ENCODE measurements around the gene CCDC185. TPM values are rescaled to one million over a fixed set of nuclear protein-coding genes. Genes with fewer than 3 reads are reported as not detected.

The CCDC185 gene
- not detected for total RNA-seq (2013)
- polyA plus RNA-seq = not detected
- not detected in 2 replicates for polyA minus RNA-seq
- 0 to 0.92 (median 0) reads per million in 11 experiments for total RNA-seq

DNA sequence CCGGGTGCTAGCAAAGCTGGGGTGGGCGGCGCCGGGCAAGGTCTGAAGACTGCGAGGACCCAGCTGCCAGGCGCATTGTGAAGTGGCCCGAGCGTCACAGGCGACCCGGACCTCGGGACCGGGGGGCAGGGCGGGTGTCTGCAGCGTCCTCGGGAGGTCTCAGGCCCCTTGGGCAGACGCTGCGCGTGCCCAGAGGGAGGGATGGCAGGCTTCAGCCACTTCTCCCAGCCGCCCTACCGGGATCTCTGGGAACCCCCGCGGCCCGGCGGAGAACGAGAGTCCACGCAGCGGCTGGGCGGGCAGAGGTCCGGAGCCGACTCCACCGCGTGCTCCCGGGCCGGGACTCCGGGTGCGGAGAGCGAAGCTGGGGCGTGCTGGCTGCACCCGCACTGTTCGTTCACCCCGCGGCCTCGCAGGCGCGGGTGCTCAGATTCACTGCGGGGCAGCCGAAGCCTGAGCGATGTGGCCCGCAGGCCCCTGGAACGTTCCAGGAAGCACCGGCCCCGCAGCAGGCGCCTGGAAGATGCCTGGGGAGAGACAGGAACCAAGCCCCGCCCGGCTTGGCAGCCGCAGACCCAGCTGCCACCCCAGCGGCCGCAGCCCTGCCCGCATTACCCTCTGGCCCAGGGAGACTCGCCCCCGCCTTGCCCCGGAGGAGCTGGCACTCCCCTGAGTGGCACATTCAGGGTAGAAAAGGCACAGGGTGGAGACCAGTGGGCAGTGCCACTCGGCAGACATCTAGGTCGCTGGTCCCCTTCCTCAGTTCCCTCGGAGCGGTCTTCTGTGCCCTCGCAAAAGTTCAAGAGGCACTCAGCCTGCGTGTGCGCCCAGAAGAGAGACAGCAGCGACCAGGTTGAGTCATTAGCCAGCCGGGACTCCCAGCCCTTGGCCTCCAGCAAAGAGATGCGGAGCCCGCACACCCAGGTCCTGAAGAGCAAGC, at the start of gene CCDC185:
Gene CCDC185, plus strand, starts transcription at position 141 of the 940 bp plus-strand sequence. Its CDS starts 61 bp downstream, at position 202.
- H3K36me3 Mint-ChIP-seq = no peaks in the 10 kb centered on the region
- no peak within 1 kb of the TSS for H3K4me2 ChIP-seq (replicated peaks; ENCODE audit: extremely low read depth, low read length, poor library complexity, severe bottlenecking)
- H4K20me1 ChIP-seq (ENCODE audit: insufficient read depth, low read length) = no peaks in the 10 kb centered on the region
- H3K9ac ChIP-seq (ENCODE audit: insufficient read depth, low read length, poor library complexity, severe bottlenecking) = no peak within 1 kb of the TSS
- H3K27ac ChIP-seq (ENCODE audit: low read depth in 1 of 2, low read length in 2 of 2) = no peak within 1 kb of the TSS
- no peaks in the 10 kb centered on the region for H3K79me2 ChIP-seq (ENCODE audit: insufficient read depth, low read length)
- H3K4me3 Mint-ChIP-seq = peak within 1 kb of the TSS in 1 of 2 donors; percentile 46
- H3K9me3 ChIP-seq (replicated peaks in 1 of 2; ENCODE audit: control insufficient read depth in 1 of 2, insufficient read depth in 1 of 2, low read length in 2 of 2) = peaks cover 0 to 13% of the 10 kb centered on the region in 2 donors
- no peaks in the 10 kb centered on the region for H3K4me1 Mint-ChIP-seq
- H3K9me3 Mint-ChIP-seq = peaks cover 2 to 24% (median 11%) of the 10 kb centered on the region in 7 donors
- no peak within 1 kb of the TSS for H3K4me3 ChIP-seq (replicated peaks in 1 of 3; ENCODE audit: low read depth in 2 of 3, low read length in 3 of 3)
- H3K36me3 ChIP-seq (replicated peaks in 1 of 2; ENCODE audit: control insufficient read depth in 1 of 2, insufficient read depth in 2 of 2, low read length in 2 of 2) = no peaks in the 10 kb centered on the region
- no peak within 1 kb of the TSS for H3K27ac Mint-ChIP-seq
- H3K27me3 Mint-ChIP-seq (ENCODE audit: low read depth in 3 of 3) = peaks cover 39 to 53% (median 46%) of the 10 kb centered on the region in 3 donors
- intact Hi-C loops (cut with micrococcal nuclease) = no loop called here
- TF ChIP-seq, protein P1, sequence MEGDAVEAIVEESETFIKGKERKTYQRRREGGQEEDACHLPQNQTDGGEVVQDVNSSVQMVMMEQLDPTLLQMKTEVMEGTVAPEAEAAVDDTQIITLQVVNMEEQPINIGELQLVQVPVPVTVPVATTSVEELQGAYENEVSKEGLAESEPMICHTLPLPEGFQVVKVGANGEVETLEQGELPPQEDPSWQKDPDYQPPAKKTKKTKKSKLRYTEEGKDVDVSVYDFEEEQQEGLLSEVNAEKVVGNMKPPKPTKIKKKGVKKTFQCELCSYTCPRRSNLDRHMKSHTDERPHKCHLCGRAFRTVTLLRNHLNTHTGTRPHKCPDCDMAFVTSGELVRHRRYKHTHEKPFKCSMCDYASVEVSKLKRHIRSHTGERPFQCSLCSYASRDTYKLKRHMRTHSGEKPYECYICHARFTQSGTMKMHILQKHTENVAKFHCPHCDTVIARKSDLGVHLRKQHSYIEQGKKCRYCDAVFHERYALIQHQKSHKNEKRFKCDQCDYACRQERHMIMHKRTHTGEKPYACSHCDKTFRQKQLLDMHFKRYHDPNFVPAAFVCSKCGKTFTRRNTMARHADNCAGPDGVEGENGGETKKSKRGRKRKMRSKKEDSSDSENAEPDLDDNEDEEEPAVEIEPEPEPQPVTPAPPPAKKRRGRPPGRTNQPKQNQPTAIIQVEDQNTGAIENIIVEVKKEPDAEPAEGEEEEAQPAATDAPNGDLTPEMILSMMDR (IDR thresholded peaks at IDR 0.05) = no peak
- no peak within 1 kb of the TSS for H2AFZ ChIP-seq (ENCODE audit: insufficient read depth, low read depth, low read length, poor library complexity, severe bottlenecking)
- 18% methylated on average over 73 of the region's 73 CpGs for WGBS (ENCODE audit: insufficient coverage)
- DNase-seq = no peak
- H3K27me3 ChIP-seq (ENCODE audit: control insufficient read depth in 2 of 2, insufficient read depth in 2 of 2, low read length in 2 of 2) = peaks cover 18 to 40% of the 10 kb centered on the region in 2 donors
- no peaks in the 10 kb centered on the region for H3K4me1 ChIP-seq (ENCODE audit: control insufficient read depth in 1 of 2, insufficient read depth in 2 of 2, low read length in 2 of 2)

DNA sequence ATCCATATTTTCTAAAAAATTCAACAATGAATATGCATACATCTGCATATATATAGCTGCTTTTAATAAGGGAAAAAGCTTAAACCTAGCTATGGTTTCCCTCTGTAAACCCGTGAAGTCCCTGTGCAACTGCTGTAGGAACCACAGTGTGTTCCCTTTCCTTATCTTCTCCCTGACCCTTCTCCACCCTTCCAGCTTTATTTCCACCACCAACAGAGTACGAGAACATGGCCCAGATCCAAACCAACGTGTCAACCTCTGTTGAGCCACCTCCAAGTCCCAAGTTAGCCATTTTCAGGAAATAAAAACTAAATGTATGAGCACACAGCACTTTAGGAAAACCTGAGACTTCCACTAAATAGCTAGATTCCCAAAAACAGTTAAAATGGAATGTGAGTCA, 49.5 kb upstream of the CCDC185 start:
- Histone ChIP-seq H3K9ac (ENCODE audit: insufficient read depth, low read length, poor library complexity, severe bottlenecking) (no peak overlapping the region), H3K4me3 (replicated peaks in 1 of 3; ENCODE audit: low read depth in 2 of 3, low read length in 3 of 3) (no peak overlapping the region), H3K27me3 (ENCODE audit: control insufficient read depth in 2 of 2, insufficient read depth in 2 of 2, low read length in 2 of 2) (no peaks in the 10 kb centered on the region), H3K27ac (ENCODE audit: low read depth in 1 of 2, low read length in 2 of 2) (no peak overlapping the region), H3K4me2 (replicated peaks; ENCODE audit: extremely low read depth, low read length, poor library complexity, severe bottlenecking) (no peak overlapping the region), H4K20me1 (ENCODE audit: insufficient read depth, low read length) (no peaks in the 10 kb centered on the region), H3K4me1 (ENCODE audit: control insufficient read depth in 1 of 2, insufficient read depth in 2 of 2, low read length in 2 of 2) (no peaks in the 10 kb centered on the region), H3K36me3 (replicated peaks in 1 of 2; ENCODE audit: control insufficient read depth in 1 of 2, insufficient read depth in 2 of 2, low read length in 2 of 2) (no peaks in the 10 kb centered on the region), H3K9me3 (replicated peaks in 1 of 2; ENCODE audit: control insufficient read depth in 1 of 2, insufficient read depth in 1 of 2, low read length in 2 of 2) (no peaks in the 10 kb centered on the region), H3K79me2 (ENCODE audit: insufficient read depth, low read length) (no peaks in the 10 kb centered on the region), H2AFZ (ENCODE audit: insufficient read depth, low read depth, low read length, poor library complexity, severe bottlenecking) (no peak overlapping the region)
- peaks cover 3 to 7% (median 5%) of the 10 kb centered on the region in 3 donors for H3K27me3 Mint-ChIP-seq (ENCODE audit: low read depth in 3 of 3)
- H3K9me3 Mint-ChIP-seq = no peaks in the 10 kb centered on the region
- no peaks in the 10 kb centered on the region for H3K36me3 Mint-ChIP-seq
- intact Hi-C loops (cut with micrococcal nuclease) = no loop called here
- H3K4me3 Mint-ChIP-seq = no peak overlapping the region
- no peak for DNase-seq
- H3K27ac Mint-ChIP-seq = no peak overlapping the region
- WGBS (ENCODE audit: insufficient coverage) = 100% methylated on average over 1 of the region's 3 CpGs
- H3K4me1 Mint-ChIP-seq = no peaks in the 10 kb centered on the region
- TF ChIP-seq, protein P1 (IDR thresholded peaks at IDR 0.05) = no peak

Measured in CD14-positive monocyte (primary cell).